ENCODE measurements around the gene RAB6A.
A peak's percentile ranks its signal among the peaks of the same experiment; 100 is the strongest.
"Not testable (repeated sequence)": the region's sequence is repeated elsewhere in the genome, so short reads cannot be mapped to it uniquely, and the experiment has no call there.

Gene RAB6A

GRCh38 chr11:73762732-73763131 lies 1.9 kb upstream of the RAB6A start:
- no peak for DNase-seq (ENCODE audit: low spot score)

- no peak for DNase-seq (ENCODE audit: low spot score)
Observed at GRCh38 chr11:73761403-73761945, 600 bp upstream of the RAB6A start.

- peak; percentile 67 for DNase-seq (ENCODE audit: low spot score)
Observed at GRCh38 chr11:73760135-73760678, 667 bp downstream of the RAB6A start.

GRCh38 chr11:73759610-73760134 lies 1.2 kb downstream of the RAB6A start:
- DNase-seq (ENCODE audit: low spot score), result peak; percentile 21

- DNase-seq (ENCODE audit: low spot score), result no peak
Observed at GRCh38 chr11:73758451-73758850, 2.4 kb downstream of the RAB6A start.

GRCh38 chr11:73757598-73757997 lies 3.3 kb downstream of the RAB6A start:
- DNase-seq (ENCODE audit: low spot score), result no peak

GRCh38 chr11:73755670-73756069 lies 5.2 kb downstream of the RAB6A start:
- DNase-seq (ENCODE audit: low spot score), result no peak

- DNase-seq (ENCODE audit: low spot score), result no peak
Observed at GRCh38 chr11:73753938-73754337, 6.9 kb downstream of the RAB6A start.

- DNase-seq (ENCODE audit: low spot score), result no peak
Observed at GRCh38 chr11:73752903-73753302, 8.0 kb downstream of the RAB6A start.

GRCh38 chr11:73752216-73752867 lies 8.5 kb downstream of the RAB6A start:
- no peak for DNase-seq (ENCODE audit: low spot score)

- not testable (repeated sequence) for DNase-seq (ENCODE audit: low spot score)
Observed at GRCh38 chr11:73750862-73751261, 10.0 kb downstream of the RAB6A start.

GRCh38 chr11:73750228-73750627 lies 10.6 kb downstream of the RAB6A start:
- DNase-seq (ENCODE audit: low spot score), result no peak

GRCh38 chr11:73749118-73749517 lies 11.8 kb downstream of the RAB6A start:
- DNase-seq (ENCODE audit: low spot score), result no peak

GRCh38 chr11:73748300-73748699 lies 12.6 kb downstream of the RAB6A start:
- no peak for DNase-seq (ENCODE audit: low spot score)

GRCh38 chr11:73747762-73748161 lies 13.1 kb downstream of the RAB6A start:
- no peak for DNase-seq (ENCODE audit: low spot score)

- DNase-seq (ENCODE audit: low spot score), result no peak
Observed at GRCh38 chr11:73746701-73747100, 14.2 kb downstream of the RAB6A start.

- DNase-seq (ENCODE audit: low spot score), result no peak
Observed at GRCh38 chr11:73743045-73743444, 17.8 kb downstream of the RAB6A start.

- DNase-seq (ENCODE audit: low spot score), result not testable (repeated sequence)
Observed at GRCh38 chr11:73735959-73736358, 24.9 kb downstream of the RAB6A start.

- DNase-seq (ENCODE audit: low spot score), result peak; percentile 53
Observed at GRCh38 chr11:73734993-73735392, 25.9 kb downstream of the RAB6A start.

GRCh38 chr11:73734011-73734410 lies 26.9 kb downstream of the RAB6A start:
- DNase-seq (ENCODE audit: low spot score), result not testable (repeated sequence)

GRCh38 chr11:73732936-73733335 lies 27.9 kb downstream of the RAB6A start:
- not testable (repeated sequence) for DNase-seq (ENCODE audit: low spot score)

GRCh38 chr11:73729594-73730206 lies 31.2 kb downstream of the RAB6A start:
- peak; percentile 16 for DNase-seq (ENCODE audit: low spot score)

GRCh38 chr11:73728000-73728399 lies 32.9 kb downstream of the RAB6A start:
- no peak for DNase-seq (ENCODE audit: low spot score)
